OCI-LY1 (cell line): Measurements from ENCODE around the gene CNTFR.

Source experiments
- H2AFZ ChIP-seq: fragments of 200-600 bp; sonication (generic), shearing (Covaris generic); 2 replicates; pipeline ENCODE4 v1.6.0; 2014; ENCODE audit warnings: antibody characterized with exemption, mild to moderate bottlenecking, low read length
- H3F3A ChIP-seq: fragments of 200-600 bp; sonication (generic), shearing (Covaris generic); 2 replicates; pipeline ENCODE4 v1.6.0; 2014; ENCODE audit warnings: mild to moderate bottlenecking, antibody characterized with exemption, low read length, moderate library complexity; ENCODE audit not compliant: insufficient read depth
- H3K27ac ChIP-seq: fragments of 200-600 bp; sonication (generic); 2 replicates; pipeline ENCODE4 v1.5.1; 2014; ENCODE audit warnings: low read length, mixed run types, mild to moderate bottlenecking, low read depth; ENCODE audit not compliant: poor library complexity, severe bottlenecking
- H3K27me3 ChIP-seq: fragments of 200-600 bp; sonication (generic); 2 replicates; pipeline ENCODE4 v1.6.0; 2014; ENCODE audit warnings: antibody characterized with exemption, mild to moderate bottlenecking, low read length, moderate library complexity; ENCODE audit not compliant: insufficient read depth
- H3K36me3 ChIP-seq: fragments of 200-600 bp; sonication (generic); 2 replicates; pipeline ENCODE4 v1.6.1; 2014; ENCODE audit warnings: mild to moderate bottlenecking, antibody characterized with exemption, low read length, moderate library complexity, mixed read lengths; ENCODE audit not compliant: insufficient read depth
- H3K4me1 ChIP-seq: fragments of 200-600 bp; sonication (generic); 2 replicates; pipeline ENCODE4 v1.5.1; 2014; ENCODE audit warnings: mild to moderate bottlenecking, low read length, moderate library complexity; ENCODE audit not compliant: insufficient read depth, severe bottlenecking
- H3K4me2 ChIP-seq: fragments of 200-600 bp; sonication (generic), shearing (Covaris generic); 2 replicates; pipeline ENCODE4 v1.6.1; 2014; ENCODE audit warnings: low read length
- H3K4me3 ChIP-seq: fragments of 200-600 bp; sonication (generic); 2 replicates; pipeline ENCODE4 v1.5.1; 2014; ENCODE audit warnings: low read length, low read depth, mild to moderate bottlenecking, mixed read lengths; ENCODE audit not compliant: poor library complexity, severe bottlenecking
- H3K79me2 ChIP-seq: fragments of 200-600 bp; shearing (Covaris generic); 2 replicates; pipeline ENCODE4 v1.6.1; 2016; ENCODE audit warnings: mixed run types, low read length, mixed read lengths; ENCODE audit not compliant: insufficient read depth
- H3K9ac ChIP-seq: fragments of 200-600 bp; sonication (generic), shearing (Covaris generic); 2 replicates; pipeline ENCODE4 v1.6.1; 2014; ENCODE audit warnings: mild to moderate bottlenecking, low read length, mixed read lengths
- H3K9me2 ChIP-seq: fragments of 200-600 bp; sonication (generic), shearing (Covaris generic); 2 replicates; pipeline ENCODE4 v1.6.1; 2014; ENCODE audit warnings: low read depth, mild to moderate bottlenecking, low read length, mixed read lengths
- H3K9me3 ChIP-seq: fragments of 200-600 bp; shearing (Covaris generic); 2 replicates; pipeline ENCODE4 v1.6.1; 2014; ENCODE audit warnings: low read length, mixed read lengths
- H4K20me1 ChIP-seq: fragments of 200-600 bp; sonication (generic), shearing (Covaris generic); 2 replicates; pipeline ENCODE4 v1.6.0; 2016; ENCODE audit warnings: mild to moderate bottlenecking, low read length; ENCODE audit not compliant: insufficient read depth
- EZH2 ChIP-seq: fragments of 200-600 bp; sonication (generic), shearing (Covaris generic); IDR thresholded peaks from 2 replicates; pipeline ENCODE4 v1.8.0; 2017; ENCODE audit warnings: borderline replicate concordance, mixed run types, mild to moderate bottlenecking, antibody characterized with exemption, low read length, moderate library complexity, mixed read lengths
- TF ChIP-seq, protein P1 (sequence below): fragments of 200-600 bp; sonication (generic), shearing (Covaris generic); IDR thresholded peaks from 2 replicates; pipeline ENCODE4 v1.5.1; 2017; ENCODE audit warnings: mild to moderate bottlenecking, antibody characterized with exemption, low read length, moderate library complexity, mixed read lengths

CNTFR gene

DNA sequence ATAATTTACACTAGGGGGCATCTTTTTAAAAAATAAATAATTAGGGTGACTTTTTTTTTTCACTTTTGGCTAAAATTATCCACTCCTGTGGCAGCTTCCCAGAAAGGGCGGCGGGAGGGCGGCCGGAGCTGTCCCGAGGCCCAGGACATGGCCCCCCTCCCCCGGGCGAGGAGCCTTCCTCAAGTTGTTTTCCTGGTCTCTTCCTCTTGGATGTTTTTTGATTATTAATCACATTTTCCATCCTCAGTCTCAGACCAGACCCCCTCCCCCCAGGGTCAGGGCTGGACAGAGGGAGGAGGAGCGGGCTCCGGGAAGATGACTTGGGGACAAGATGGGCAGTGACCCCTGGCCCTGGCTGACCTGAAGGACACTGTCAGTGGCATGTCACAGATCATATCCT is 4.7 kb upstream of the CNTFR start:
- Histone ChIP-seq H3K9me3 (no peaks in the 10 kb centered on the region), H3F3A (no peaks in the 10 kb centered on the region), H3K79me2 (no peaks in the 10 kb centered on the region), H3K9ac (no peak overlapping the region), H3K4me3 (no peak overlapping the region), H3K27ac (no peak overlapping the region), H3K4me2 (no peak overlapping the region), H3K4me1 (no peaks in the 10 kb centered on the region), H3K27me3 (peaks cover 8% of the 10 kb centered on the region; the same call in 1 of the 2 replicates), H4K20me1 (no peaks in the 10 kb centered on the region), H3K9me2 (no peaks in the 10 kb centered on the region), H2AFZ (no peak overlapping the region), H3K36me3 (no peaks in the 10 kb centered on the region)
- TF ChIP-seq, protein P1, sequence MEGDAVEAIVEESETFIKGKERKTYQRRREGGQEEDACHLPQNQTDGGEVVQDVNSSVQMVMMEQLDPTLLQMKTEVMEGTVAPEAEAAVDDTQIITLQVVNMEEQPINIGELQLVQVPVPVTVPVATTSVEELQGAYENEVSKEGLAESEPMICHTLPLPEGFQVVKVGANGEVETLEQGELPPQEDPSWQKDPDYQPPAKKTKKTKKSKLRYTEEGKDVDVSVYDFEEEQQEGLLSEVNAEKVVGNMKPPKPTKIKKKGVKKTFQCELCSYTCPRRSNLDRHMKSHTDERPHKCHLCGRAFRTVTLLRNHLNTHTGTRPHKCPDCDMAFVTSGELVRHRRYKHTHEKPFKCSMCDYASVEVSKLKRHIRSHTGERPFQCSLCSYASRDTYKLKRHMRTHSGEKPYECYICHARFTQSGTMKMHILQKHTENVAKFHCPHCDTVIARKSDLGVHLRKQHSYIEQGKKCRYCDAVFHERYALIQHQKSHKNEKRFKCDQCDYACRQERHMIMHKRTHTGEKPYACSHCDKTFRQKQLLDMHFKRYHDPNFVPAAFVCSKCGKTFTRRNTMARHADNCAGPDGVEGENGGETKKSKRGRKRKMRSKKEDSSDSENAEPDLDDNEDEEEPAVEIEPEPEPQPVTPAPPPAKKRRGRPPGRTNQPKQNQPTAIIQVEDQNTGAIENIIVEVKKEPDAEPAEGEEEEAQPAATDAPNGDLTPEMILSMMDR = no peak

DNA sequence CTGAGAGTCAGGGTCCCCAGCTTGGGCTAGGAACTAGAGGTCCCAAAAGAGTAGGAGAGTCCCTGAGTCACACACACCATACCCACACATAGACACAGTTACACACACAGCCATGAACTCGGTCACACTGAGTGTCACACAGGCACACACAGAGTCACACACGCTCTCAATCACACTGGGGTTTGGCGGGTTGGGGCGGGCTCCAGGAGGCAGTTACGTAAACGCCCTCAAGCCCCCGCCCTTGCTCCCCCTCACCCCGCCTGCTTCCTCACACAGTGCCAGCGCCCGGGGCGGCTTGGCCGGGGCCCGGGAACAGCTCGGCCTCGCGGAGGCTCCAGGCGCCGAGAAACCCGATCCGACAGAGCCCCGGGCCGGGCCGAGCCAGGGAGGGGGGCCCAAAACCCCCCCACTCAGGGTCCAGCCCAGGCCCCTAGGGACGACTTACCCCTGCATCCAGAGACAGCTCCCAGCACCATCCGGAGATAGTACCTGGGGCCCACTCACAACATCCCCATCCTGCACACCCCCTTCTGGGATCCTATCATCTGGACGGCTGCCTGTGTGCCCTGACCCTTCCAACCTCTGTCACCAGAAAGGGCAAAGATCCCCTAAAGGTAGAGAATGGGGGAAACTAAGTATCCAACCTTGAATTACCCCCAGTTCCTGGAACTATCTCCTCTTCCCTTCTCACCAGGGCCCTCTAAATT is 3.5 kb upstream of the CNTFR start:
- no peak overlapping the region for H3K4me2 ChIP-seq
- no peak overlapping the region for H3K27ac ChIP-seq
- TF ChIP-seq EZH2 = no peak
- TF ChIP-seq, protein P1 = no peak
- no peaks in the 10 kb centered on the region for H3K4me1 ChIP-seq
- no peaks in the 10 kb centered on the region for H3K9me2 ChIP-seq
- H3K36me3 ChIP-seq = no peaks in the 10 kb centered on the region
- no peaks in the 10 kb centered on the region for H3F3A ChIP-seq
- H3K9ac ChIP-seq = no peak overlapping the region
- H4K20me1 ChIP-seq = no peaks in the 10 kb centered on the region
- no peak overlapping the region for H2AFZ ChIP-seq
- H3K27me3 ChIP-seq = peaks cover 8% of the 10 kb centered on the region; the same call in 1 of the 2 replicates
- H3K4me3 ChIP-seq = no peak overlapping the region
- H3K9me3 ChIP-seq = no peaks in the 10 kb centered on the region
- no peaks in the 10 kb centered on the region for H3K79me2 ChIP-seq

DNA sequence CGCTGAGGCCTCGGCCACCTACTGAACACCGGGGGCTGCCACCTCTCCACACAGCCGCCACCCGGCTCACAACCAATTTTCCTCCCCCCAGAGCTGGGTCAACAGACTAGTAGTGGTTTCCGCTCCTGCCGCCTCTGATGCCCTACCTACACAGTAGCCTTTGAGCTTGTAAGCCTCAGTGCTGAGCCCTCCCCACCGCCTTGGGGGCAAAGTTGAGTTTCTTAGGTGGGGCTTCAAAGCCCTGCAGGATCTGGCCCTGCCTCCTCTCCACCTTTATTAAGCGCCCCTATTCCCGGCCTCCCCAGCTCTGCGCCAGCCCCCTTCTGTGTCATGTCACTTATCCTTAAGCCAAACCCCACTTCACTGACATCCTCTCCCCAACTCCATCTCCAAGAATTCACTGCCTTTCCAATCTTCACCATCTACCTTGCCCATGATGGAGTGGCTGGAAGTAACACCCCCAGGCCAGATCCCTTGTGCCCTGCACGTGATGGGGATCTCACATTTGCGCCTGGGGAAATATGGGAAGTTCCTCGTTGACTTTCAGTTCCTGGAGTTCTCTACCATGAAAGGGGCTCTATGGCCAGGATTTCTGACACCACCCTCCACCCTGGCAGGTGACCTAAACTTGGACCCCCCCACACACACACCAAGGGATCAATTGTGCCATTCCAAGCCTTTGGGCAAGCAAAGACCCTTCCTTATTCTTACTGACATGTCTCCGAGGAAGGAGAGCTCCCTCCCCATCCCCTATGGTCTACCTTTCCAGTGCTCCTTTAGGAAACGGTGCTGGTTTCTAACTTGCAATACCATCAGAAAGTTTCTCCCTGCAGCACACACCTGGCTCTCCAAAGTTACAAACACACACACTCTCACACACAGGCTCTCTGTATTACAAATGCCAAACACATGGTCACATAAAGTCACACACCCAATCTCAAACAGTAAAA is 2.7 kb upstream of the CNTFR start:
- no peak overlapping the region for H2AFZ ChIP-seq
- H3K27me3 ChIP-seq = peaks cover 8% of the 10 kb centered on the region; the same call in 1 of the 2 replicates
- H3K9me3 ChIP-seq = no peaks in the 10 kb centered on the region
- no peak overlapping the region for H3K9ac ChIP-seq
- no peak overlapping the region for H3K27ac ChIP-seq
- H4K20me1 ChIP-seq = no peaks in the 10 kb centered on the region
- H3F3A ChIP-seq = no peaks in the 10 kb centered on the region
- TF ChIP-seq EZH2 = no peak
- TF ChIP-seq, protein P1 = no peak
- no peaks in the 10 kb centered on the region for H3K36me3 ChIP-seq
- no peak overlapping the region for H3K4me3 ChIP-seq
- no peak overlapping the region for H3K4me2 ChIP-seq
- H3K9me2 ChIP-seq = no peaks in the 10 kb centered on the region
- H3K4me1 ChIP-seq = no peaks in the 10 kb centered on the region
- no peaks in the 10 kb centered on the region for H3K79me2 ChIP-seq
